Coronary artery (tissue), 2 donors: ENCODE results near the gene C1QL1.
"Not testable (repeated sequence)": the region's sequence is repeated elsewhere in the genome, so short reads cannot be mapped to it uniquely, and the experiment has no call there.

Experiments
- DNase-seq: peaks from one replicate; pipeline ENCODE4 v3.0.0-alpha.2; 2017; ENCODE audit warnings: low spot score
- H3K27ac ChIP-seq, 2 donors: fragments of 200-600 bp; sonication (generic); one replicate each; pipeline ENCODE4 v1.5.1; 2016 to 2019
- H3K4me3 ChIP-seq: fragments of 200-600 bp; sonication (generic); 2 replicates; pipeline ENCODE4 v1.5.1; 2016; ENCODE audit warnings: mild to moderate bottlenecking, moderate library complexity
- TF ChIP-seq, protein P1 (sequence below): fragments of 200-600 bp; sonication (generic); IDR thresholded peaks from one replicate; pipeline ENCODE4 v1.5.1; 2019; ENCODE audit warnings: antibody characterized with exemption

C1QL1 gene

DNA sequence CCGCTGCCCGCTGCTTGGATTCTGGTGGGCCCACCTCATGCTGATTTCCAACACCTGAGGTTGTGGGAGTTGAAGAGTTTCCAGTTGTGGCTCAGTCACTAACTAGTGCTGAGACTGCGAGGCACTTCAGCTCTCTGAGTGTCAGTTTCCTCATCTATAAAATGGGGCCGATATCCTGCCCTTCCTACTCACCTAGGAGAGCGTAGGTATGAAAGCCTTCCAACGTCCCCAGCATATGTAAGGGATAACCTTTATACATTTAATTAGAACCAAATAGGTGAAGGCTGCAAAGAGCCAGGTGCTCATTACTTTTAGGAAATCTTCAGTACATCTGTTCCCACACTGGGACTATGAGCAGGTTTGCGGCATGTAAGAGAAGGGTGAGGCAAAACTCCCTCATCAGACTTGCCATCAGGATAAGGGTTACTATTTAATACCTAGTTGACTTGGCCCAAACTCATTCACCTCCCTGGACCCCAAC lies 19.7 kb downstream of the C1QL1 start:
- no peak for DNase-seq
- TF ChIP-seq, protein P1, sequence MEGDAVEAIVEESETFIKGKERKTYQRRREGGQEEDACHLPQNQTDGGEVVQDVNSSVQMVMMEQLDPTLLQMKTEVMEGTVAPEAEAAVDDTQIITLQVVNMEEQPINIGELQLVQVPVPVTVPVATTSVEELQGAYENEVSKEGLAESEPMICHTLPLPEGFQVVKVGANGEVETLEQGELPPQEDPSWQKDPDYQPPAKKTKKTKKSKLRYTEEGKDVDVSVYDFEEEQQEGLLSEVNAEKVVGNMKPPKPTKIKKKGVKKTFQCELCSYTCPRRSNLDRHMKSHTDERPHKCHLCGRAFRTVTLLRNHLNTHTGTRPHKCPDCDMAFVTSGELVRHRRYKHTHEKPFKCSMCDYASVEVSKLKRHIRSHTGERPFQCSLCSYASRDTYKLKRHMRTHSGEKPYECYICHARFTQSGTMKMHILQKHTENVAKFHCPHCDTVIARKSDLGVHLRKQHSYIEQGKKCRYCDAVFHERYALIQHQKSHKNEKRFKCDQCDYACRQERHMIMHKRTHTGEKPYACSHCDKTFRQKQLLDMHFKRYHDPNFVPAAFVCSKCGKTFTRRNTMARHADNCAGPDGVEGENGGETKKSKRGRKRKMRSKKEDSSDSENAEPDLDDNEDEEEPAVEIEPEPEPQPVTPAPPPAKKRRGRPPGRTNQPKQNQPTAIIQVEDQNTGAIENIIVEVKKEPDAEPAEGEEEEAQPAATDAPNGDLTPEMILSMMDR: no peak
- Histone ChIP-seq H3K27ac (no peak overlapping the region), H3K4me3 (peak overlapping the region; percentile 74)

DNA sequence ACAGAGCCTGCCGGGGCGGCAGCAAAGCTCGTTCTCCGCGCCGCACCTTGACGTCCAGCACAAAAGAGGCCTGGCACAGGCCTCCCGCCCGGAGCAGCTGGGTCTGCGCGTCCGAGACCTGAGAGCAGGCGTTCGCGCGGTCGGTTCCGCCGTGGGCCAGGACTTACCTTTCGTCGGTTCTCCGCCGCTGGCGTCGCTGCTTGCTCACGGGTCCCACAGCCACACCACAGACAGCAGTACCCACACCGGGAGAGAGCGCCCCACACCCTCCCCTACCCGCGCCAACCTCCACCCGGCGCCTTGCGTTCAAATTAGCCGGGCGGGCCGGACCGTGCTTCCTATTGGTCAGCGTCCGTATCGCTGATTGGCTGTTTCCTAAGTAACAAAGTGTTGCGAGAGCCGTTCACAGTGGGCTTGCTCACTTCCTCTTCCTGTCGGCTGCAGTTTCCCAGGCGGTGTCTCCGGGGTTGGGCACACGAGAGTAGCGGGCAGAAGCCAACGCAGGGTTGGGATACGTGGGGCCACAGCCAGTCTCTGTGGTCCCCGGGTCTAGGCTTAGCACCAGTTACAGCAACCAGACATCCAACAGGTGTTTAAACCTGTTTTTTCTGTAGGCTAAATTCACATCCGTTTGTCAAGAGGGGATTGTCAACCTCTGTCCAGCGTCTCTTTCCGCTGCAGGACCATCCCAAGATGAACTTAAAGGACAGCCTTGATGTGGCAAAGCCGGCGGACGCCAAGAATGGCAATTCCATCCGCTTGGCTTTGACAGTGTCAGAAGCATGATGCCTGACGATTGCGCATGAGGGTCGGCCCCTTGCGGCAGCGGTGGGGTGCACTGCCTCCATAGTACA lies 20.4 kb downstream of the C1QL1 start, which contains the start of gene KIF18B:
KIF18B (minus strand) TSS at position 313 of the 854 bp plus-strand sequence. CDS start 11,429 bp downstream, outside the sequence.
- peak within 1 kb of the TSS in 1 of 2 donors; percentile 50 for H3K27ac ChIP-seq
- peak within 1 kb of the TSS; percentile 74 for H3K4me3 ChIP-seq
- TF ChIP-seq, protein P1: no peak
- DNase-seq: peak; percentile 88

DNA sequence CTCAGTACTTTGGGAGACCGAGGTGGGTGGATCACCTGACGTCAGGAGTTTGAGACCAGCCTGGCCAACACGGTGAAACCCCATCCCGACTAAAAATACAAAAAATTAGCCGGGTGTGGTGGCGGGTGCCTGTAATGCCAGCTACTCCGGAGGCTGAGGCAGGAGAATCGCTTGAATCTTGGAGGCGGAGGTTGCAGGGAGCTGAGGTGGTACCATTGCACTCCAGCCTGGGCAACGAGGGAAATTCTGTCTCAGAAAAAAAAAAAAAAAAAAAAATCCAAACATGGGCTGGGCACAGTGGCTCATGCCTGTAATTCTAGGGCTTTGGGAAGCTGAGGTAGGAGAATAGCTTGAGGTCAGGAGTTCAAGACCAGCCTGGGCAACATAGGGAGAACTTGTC lies 22.5 kb downstream of the C1QL1 start:
- DNase-seq, H3K4me3 ChIP-seq: not testable (repeated sequence)

DNA sequence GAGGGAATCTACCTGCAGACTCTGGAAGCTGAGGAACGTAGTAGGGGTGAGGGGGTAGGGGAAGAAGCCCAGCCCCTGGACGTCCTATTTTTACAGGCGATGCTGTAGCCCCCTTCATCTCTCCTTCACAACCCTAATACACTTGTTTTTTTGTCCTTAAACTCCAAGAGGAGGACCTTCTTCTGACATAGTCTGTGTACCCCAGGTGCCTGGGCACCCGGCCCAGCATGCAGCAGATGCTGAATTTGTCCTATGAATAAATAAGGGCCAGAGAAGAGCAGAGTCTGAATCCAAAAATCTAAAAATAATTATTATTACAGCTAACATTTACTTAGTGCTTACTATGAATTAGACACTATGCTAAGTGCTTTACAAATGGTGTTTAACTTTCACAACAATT lies 25.6 kb downstream of the C1QL1 start:
- Histone ChIP-seq H3K4me3 (no peak overlapping the region), H3K27ac (no peak overlapping the region)
- TF ChIP-seq, protein P1: no peak
- DNase-seq: peak; percentile 41

More for the DNA sequence above, 22.5 kb downstream of the C1QL1 start:
- H3K27ac ChIP-seq: not testable (repeated sequence)

DNA sequence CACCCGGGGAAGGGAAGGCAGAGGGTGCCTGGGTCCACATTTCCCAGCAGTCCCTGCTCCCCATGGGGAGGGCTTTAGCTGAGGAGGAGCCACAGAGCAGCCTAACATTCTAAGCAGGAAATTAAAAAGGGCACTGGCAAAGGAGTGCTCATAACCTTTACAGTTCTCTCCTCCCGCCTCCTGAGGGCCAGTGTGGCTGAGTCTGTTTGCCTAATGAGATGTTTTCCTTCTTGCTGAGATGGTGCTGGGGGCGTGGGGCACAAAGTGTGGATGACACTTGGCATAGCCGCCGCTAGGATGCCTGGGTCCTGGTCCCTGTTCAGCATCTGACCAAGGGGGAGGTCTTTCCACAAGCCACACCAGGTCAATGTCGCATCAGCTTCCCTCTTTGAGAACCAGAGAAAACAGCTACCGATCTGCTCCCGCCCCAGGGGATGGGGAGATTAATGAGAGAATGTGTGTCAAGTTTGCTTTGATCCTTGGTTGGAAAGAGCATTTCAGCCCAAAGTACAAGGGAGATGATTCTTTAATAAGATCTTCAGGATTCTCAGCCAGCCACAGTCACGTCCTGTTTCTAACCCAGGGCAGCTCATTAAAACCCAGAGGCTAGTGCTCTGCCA lies 26.3 kb downstream of the C1QL1 start:
- TF ChIP-seq, protein P1: no peak
- peak; percentile 58 for DNase-seq
- Histone ChIP-seq H3K27ac (no peak overlapping the region), H3K4me3 (no peak overlapping the region)

DNA sequence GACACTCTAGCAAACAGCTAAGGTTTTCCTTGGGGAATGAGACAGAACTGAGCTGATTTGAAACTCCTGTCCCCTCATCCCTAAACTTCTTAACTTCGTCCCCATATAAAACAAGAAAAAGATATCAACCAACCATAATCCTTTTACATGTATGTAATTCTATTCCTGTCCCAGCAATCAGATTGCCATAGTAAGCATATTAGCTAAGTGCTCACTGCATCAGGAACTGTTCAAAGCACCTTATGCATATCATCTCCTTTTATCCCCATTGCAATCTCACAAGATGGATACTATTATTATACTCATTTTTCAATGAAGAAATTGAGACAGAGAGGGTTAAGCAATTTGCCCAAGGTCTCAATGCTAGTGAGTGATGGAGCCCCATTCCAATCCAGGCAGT lies 27.3 kb downstream of the C1QL1 start:
- H3K27ac ChIP-seq: no peak overlapping the region
- no peak for DNase-seq
- no peak overlapping the region for H3K4me3 ChIP-seq
- TF ChIP-seq, protein P1: no peak

DNA sequence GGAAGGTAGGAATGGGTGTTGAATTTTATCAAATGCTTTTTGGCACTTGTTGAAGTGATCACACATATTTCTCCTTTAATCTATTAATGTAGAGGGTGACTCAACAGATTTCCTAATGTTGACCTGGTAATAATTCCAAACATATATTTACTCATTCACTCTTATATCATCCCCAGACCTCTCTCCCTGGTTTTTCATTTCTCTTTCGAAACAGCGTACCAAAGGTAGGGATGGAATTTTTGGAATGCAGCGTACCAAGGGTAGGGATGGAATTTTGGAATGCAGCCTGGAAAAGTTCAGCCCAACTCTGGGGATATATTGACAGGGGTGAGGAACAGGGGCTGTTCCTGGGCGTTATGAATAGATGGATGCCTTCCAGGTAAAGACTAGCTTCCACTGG lies 27.8 kb downstream of the C1QL1 start:
- no peak for DNase-seq
- no peak overlapping the region for H3K27ac ChIP-seq
- no peak overlapping the region for H3K4me3 ChIP-seq
- TF ChIP-seq, protein P1: no peak
